ENCODE results near the gene PLXNB1. TPM values are rescaled to one million over a fixed set of nuclear protein-coding genes. Genes with fewer than 3 reads are reported as not detected.

Gene PLXNB1
- total and polyA plus RNA-seq, 10 of the 15 experiments (the other 5 are each of a cell fraction or from before 2014, with no cell fraction given), result 0.18 to 15.1 (median 5.3) TPM

DNA sequence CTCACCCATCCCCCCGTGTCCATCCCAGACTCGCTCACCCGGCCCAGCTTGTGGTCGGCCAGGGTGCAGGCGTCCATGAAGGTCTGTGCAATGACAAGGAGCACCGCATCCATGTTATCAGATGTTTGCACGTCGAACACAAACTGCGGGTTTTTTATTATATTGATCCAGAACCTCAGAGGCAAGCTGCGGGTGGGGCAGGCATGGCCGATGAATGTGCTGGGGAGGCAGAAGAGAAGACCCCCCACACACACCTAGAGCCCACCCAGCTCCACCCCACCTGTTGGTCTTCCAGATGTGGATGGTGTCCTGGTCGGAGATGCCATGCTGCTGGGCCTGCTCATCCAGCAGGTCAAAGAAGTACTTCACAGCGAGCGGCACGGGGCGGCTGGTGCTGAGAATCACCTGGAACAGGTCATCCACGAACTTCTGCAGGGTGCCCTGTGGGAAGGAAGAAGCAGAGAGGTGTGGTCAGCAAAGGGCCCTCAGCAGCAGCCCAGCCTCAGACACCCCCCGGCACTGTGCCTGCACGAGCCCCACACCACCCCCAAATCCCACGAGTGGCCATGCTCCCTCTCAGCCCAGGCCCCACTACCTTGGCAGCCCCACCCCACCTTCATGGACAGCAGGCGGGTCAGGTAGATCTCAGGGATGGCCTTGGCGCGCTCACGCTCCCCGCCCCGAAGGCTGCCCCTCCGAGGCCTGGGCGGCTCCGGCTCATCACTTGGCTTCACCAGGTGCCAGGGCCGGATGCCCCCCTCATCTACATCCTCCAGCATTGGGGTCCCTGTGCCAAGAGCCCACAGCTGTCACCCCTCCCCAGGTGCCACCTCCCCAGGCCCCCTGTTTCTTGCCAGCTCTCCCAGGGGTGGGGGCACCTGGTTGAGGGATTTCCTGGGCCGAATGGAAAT lies 20.3 kb downstream of the PLXNB1 start:
- ChIA-PET RAD21 (ENCODE audit: unreplicated experiment) (interaction anchor here (1.0 kb wide), 1 partner anchor 9 kb away, joined by 3 read pairs; no protein-coding TSS in a partner anchor), POLR2A (no interaction called here), CTCF (interaction anchor here (1.1 to 22.0 kb wide), 3 partner anchors 9 to 109 kb away, joined by 3 to 757 read pairs (median 4); partner anchors contain the start of genes CCDC51 and TMA7), SMC1A (ENCODE audit: uncharacterized antibody, unreplicated experiment) (interaction anchor here (0.6 to 2.4 kb wide), 3 partner anchors 9 to 28 kb away, joined by 3 to 15 read pairs (median 5); no protein-coding TSS in a partner anchor)
- H3K4me1 ChIP-seq (ENCODE audit: control insufficient read depth, insufficient read depth, low read length), result no peaks in the 10 kb centered on the region
- intact Hi-C loops (cut with micrococcal nuclease; ENCODE audit: unreplicated experiment) (no loop called here), in situ Hi-C loops (cut with MboI) (no loop called here)
- no peaks in the 10 kb centered on the region for H3K79me2 ChIP-seq (ENCODE audit: control insufficient read depth, insufficient read depth, low read length)
- BruUV-seq (replicated peaks), result no TSS peak
- no peak overlapping the region for H2AFZ ChIP-seq (ENCODE audit: control insufficient read depth, low read depth, low read length)
- no peaks in the 10 kb centered on the region for H3K36me3 ChIP-seq (ENCODE audit: control insufficient read depth in 2 of 2, insufficient read depth in 2 of 2, low read length in 1 of 2)
- H3K4me2 ChIP-seq (ENCODE audit: control insufficient read depth, insufficient read depth), result no peak overlapping the region
- no peak for ATAC-seq
- DNase-seq (ENCODE audit: low read depth, low spot score), result no peak
- no peak overlapping the region for H3K27ac ChIP-seq (ENCODE audit: control insufficient read depth, insufficient read depth)
- no peak overlapping the region for H3K4me3 ChIP-seq
- 63% methylated on average over 29 of the region's 31 CpGs for WGBS (ENCODE audit: insufficient coverage, insufficient replicate concordance, low lambda C conversion rate, missing lambda C conversion rate)
- no peak overlapping the region for H3K9ac ChIP-seq (ENCODE audit: control insufficient read depth, insufficient read depth, low read length)
- H4K20me1 ChIP-seq (ENCODE audit: control insufficient read depth, insufficient read depth), result no peaks in the 10 kb centered on the region
- H3K9me3 ChIP-seq (replicated peaks; ENCODE audit: control insufficient read depth, insufficient read depth, low read length), result no peaks in the 10 kb centered on the region
- no peak for FAIRE-seq
- no peaks in the 10 kb centered on the region for H3K27me3 ChIP-seq (replicated peaks in 1 of 2; ENCODE audit: control insufficient read depth in 2 of 2, insufficient read depth in 2 of 2, low read length in 1 of 2)
- TF ChIP-seq, protein P1, sequence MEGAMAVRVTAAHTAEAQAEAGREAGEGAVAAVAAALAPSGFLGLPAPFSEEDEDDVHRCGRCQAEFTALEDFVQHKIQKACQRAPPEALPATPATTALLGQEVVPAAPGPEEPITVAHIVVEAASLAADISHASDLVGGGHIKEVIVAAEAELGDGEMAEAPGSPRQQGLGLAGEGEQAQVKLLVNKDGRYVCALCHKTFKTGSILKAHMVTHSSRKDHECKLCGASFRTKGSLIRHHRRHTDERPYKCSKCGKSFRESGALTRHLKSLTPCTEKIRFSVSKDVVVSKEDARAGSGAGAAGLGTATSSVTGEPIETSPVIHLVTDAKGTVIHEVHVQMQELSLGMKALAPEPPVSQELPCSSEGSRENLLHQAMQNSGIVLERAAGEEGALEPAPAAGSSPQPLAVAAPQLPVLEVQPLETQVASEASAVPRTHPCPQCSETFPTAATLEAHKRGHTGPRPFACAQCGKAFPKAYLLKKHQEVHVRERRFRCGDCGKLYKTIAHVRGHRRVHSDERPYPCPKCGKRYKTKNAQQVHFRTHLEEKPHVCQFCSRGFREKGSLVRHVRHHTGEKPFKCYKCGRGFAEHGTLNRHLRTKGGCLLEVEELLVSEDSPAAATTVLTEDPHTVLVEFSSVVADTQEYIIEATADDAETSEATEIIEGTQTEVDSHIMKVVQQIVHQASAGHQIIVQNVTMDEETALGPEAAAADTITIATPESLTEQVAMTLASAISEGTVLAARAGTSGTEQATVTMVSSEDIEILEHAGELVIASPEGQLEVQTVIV (IDR thresholded peaks at IDR 0.05; ENCODE audit: borderline replicate concordance, partially characterized antibody), result no peak
- no peak for TF ChIP-seq MYB (IDR thresholded peaks at IDR 0.05; ENCODE audit: borderline replicate concordance, low read depth, low read length)
- TF ChIP-seq WRNIP1 (IDR thresholded peaks at IDR 0.05; ENCODE audit: borderline replicate concordance, low read depth, low read length), result no peak
- TF ChIP-seq, protein P2, sequence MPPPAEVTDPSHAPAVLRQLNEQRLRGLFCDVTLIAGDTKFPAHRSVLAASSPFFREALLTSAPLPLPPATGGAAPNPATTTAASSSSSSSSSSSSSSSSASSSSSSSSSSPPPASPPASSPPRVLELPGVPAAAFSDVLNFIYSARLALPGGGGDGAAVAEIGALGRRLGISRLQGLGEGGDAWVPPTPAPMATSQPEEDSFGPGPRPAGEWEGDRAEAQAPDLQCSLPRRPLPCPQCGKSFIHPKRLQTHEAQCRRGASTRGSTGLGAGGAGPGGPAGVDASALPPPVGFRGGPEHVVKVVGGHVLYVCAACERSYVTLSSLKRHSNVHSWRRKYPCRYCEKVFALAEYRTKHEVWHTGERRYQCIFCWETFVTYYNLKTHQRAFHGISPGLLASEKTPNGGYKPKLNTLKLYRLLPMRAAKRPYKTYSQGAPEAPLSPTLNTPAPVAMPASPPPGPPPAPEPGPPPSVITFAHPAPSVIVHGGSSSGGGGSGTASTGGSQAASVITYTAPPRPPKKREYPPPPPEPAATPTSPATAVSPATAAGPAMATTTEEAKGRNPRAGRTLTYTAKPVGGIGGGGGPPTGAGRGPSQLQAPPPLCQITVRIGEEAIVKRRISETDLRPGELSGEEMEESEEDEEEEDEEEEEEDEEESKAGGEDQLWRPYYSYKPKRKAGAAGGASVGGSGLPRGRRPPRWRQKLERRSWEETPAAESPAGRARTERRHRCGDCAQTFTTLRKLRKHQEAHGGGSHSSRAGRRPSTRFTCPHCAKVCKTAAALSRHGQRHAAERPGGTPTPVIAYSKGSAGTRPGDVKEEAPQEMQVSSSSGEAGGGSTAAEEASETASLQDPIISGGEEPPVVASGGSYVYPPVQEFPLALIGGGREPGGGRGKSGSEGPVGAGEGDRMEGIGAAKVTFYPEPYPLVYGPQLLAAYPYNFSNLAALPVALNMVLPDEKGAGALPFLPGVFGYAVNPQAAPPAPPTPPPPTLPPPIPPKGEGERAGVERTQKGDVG (CRISPR knock-in tag; IDR thresholded peaks at IDR 0.05), result no peak
- TF ChIP-seq, protein P3, sequence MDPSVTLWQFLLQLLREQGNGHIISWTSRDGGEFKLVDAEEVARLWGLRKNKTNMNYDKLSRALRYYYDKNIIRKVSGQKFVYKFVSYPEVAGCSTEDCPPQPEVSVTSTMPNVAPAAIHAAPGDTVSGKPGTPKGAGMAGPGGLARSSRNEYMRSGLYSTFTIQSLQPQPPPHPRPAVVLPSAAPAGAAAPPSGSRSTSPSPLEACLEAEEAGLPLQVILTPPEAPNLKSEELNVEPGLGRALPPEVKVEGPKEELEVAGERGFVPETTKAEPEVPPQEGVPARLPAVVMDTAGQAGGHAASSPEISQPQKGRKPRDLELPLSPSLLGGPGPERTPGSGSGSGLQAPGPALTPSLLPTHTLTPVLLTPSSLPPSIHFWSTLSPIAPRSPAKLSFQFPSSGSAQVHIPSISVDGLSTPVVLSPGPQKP (IDR thresholded peaks at IDR 0.05; ENCODE audit: low read depth, low read length), result no peak
- TF ChIP-seq, protein P4, sequence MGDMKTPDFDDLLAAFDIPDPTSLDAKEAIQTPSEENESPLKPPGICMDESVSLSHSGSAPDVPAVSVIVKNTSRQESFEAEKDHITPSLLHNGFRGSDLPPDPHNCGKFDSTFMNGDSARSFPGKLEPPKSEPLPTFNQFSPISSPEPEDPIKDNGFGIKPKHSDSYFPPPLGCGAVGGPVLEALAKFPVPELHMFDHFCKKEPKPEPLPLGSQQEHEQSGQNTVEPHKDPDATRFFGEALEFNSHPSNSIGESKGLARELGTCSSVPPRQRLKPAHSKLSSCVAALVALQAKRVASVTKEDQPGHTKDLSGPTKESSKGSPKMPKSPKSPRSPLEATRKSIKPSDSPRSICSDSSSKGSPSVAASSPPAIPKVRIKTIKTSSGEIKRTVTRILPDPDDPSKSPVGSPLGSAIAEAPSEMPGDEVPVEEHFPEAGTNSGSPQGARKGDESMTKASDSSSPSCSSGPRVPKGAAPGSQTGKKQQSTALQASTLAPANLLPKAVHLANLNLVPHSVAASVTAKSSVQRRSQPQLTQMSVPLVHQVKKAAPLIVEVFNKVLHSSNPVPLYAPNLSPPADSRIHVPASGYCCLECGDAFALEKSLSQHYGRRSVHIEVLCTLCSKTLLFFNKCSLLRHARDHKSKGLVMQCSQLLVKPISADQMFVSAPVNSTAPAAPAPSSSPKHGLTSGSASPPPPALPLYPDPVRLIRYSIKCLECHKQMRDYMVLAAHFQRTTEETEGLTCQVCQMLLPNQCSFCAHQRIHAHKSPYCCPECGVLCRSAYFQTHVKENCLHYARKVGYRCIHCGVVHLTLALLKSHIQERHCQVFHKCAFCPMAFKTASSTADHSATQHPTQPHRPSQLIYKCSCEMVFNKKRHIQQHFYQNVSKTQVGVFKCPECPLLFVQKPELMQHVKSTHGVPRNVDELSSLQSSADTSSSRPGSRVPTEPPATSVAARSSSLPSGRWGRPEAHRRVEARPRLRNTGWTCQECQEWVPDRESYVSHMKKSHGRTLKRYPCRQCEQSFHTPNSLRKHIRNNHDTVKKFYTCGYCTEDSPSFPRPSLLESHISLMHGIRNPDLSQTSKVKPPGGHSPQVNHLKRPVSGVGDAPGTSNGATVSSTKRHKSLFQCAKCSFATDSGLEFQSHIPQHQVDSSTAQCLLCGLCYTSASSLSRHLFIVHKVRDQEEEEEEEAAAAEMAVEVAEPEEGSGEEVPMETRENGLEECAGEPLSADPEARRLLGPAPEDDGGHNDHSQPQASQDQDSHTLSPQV (IDR thresholded peaks at IDR 0.05), result no peak
- no peak for TF ChIP-seq MEF2B (IDR thresholded peaks at IDR 0.05; ENCODE audit: partially characterized antibody, poor library complexity, severe bottlenecking)
- no peak for TF ChIP-seq ZNF274 (IDR thresholded peaks at IDR 0.05; ENCODE audit: insufficient read depth, insufficient read length)
- no peak for TF ChIP-seq GABPA (IDR thresholded peaks at IDR 0.05; ENCODE audit: low read depth)
- no peak for TF ChIP-seq BMI1 (IDR thresholded peaks at IDR 0.05; ENCODE audit: borderline replicate concordance)
